Lung (tissue), 12 donors: ENCODE data around the gene GNG11. TPM values are rescaled to one million over a fixed set of nuclear protein-coding genes. Genes with fewer than 3 reads are reported as not detected.
A peak's percentile ranks its signal among the peaks of the same experiment; 100 is the strongest.
"Not testable (repeated sequence)": the region's sequence is repeated elsewhere in the genome, so short reads cannot be mapped to it uniquely, and the experiment has no call there.

Source experiments
- ATAC-seq: fragments of 200-7000 bp; cut with Tn5 transposase; one replicate; pipeline ENCODE4 v1.9.1; 2020; ENCODE audit warnings: moderate number of reproducible peaks; ENCODE audit not compliant: insufficient read depth, low FRiP score
- DNase-seq, 3 donors: peaks; one replicate each; pipeline ENCODE4 v3.0.0-alpha.2; 2013 to 2017
- H3K27ac ChIP-seq, 2 donors: one replicate each; pipeline ENCODE4 v1.5.1; 2013; ENCODE audit warnings: mild to moderate bottlenecking in 2 of 2, moderate library complexity in 2 of 2, control low read depth in 1 of 2, inconsistent platforms in 1 of 2, low read depth in 1 of 2, low read length in 1 of 2
- H3K27me3 ChIP-seq, 3 donors: one replicate each; pipeline ENCODE4 v1.5.1; 2013; ENCODE audit warnings: low read length in 2 of 3; ENCODE audit not compliant: control insufficient read depth in 3 of 3, insufficient read depth in 3 of 3
- H3K36me3 ChIP-seq, 4 donors: one replicate each; pipeline ENCODE4 v1.5.1; 2013; ENCODE audit warnings: low read length in 4 of 4, mild to moderate bottlenecking in 1 of 4, moderate library complexity in 1 of 4; ENCODE audit not compliant: control insufficient read depth in 4 of 4, insufficient read depth in 4 of 4
- H3K4me1 ChIP-seq, 5 donors: one replicate each; pipeline ENCODE4 v1.5.1; 2013; ENCODE audit warnings: low read length in 5 of 5, mild to moderate bottlenecking in 2 of 5, moderate library complexity in 1 of 5; ENCODE audit not compliant: control insufficient read depth in 5 of 5, insufficient read depth in 5 of 5
- H3K4me3 ChIP-seq: one replicate; pipeline ENCODE4 v1.5.1; 2013; ENCODE audit warnings: mild to moderate bottlenecking, control low read depth, moderate library complexity
- H3K9ac ChIP-seq, 2 donors: one replicate each; pipeline ENCODE4 v1.5.1; 2013; ENCODE audit warnings: low read length in 2 of 2, control low read depth in 1 of 2; ENCODE audit not compliant: insufficient read depth in 1 of 2
- H3K9me3 ChIP-seq, 4 donors: one replicate each; pipeline ENCODE4 v1.5.1; 2013; ENCODE audit warnings: low read length in 3 of 4, mild to moderate bottlenecking in 1 of 4, moderate library complexity in 1 of 4; ENCODE audit not compliant: control insufficient read depth in 4 of 4, insufficient read depth in 3 of 4
- CTCF ChIP-seq: IDR thresholded peaks from 2 replicates; pipeline ENCODE4 v1.5.1; 2012; ENCODE audit warnings: mild to moderate bottlenecking; ENCODE audit errors: control extremely low read depth, extremely low read depth
- whole genome bisulfite sequencing, 2 donors: extraction: QIAGEN DNeasy Blood & Tissue Kit; methylation state at CpG; one replicate each; pipeline ENCODE4 v1.1.7; 2013; 5-methylcytosine and 5-hydroxymethylcytosine counted together
- polyA plus RNA-seq, 2 donors: library from polyadenylated mRNA; stranded (reverse); fragments of 200-250 nt; gene quantifications; one replicate each; pipeline ENCODE4 v1.2.1, GENCODE V29; 2013
- total RNA-seq, 2 donors: library from RNA; depleted of rRNA in 1 of 2; stranded (reverse); fragments of >200 nt in 1 of 2; gene quantifications; one replicate each; pipeline ENCODE4 v1.2.1, GENCODE V29; 2014 to 2021
- donor health status: control.
- donor health status: control.
- donor health status: Bipolar disorder and iron deficiency.
- donor health status: healthy.
- donor health status: DM: yes; HTN: yes; CAD: no.

Gene GNG11
- total and polyA plus RNA-seq, 4 donors = 18.4 to 39.0 (median 26.8) TPM

GRCh38 chr7:93913197-93913596 is 8.3 kb upstream of the GNG11 start:
- H3K4me3 ChIP-seq = no peak overlapping the region
- H3K27ac ChIP-seq = no peak overlapping the region
- peaks cover 0 to 5% (median 0%) of the 10 kb centered on the region in 5 donors for H3K4me1 ChIP-seq
- ATAC-seq (no peak), DNase-seq (no peak)
- H3K27me3 ChIP-seq = no peaks in the 10 kb centered on the region
- no peaks in the 10 kb centered on the region for H3K9me3 ChIP-seq
- H3K36me3 ChIP-seq = no peaks in the 10 kb centered on the region
- no peak overlapping the region for H3K9ac ChIP-seq
- no peak for TF ChIP-seq CTCF

- Histone ChIP-seq H3K27ac (no peak overlapping the region), H3K27me3 (no peaks in the 10 kb centered on the region), H3K4me1 (peaks cover 0 to 5% (median 0%) of the 10 kb centered on the region in 5 donors), H3K9me3 (no peaks in the 10 kb centered on the region), H3K9ac (no peak overlapping the region), H3K4me3 (no peak overlapping the region), H3K36me3 (no peaks in the 10 kb centered on the region)
- peak in 1 of 3 donors; percentile 14 for DNase-seq
- WGBS, 2 donors = 47 to 67% methylated on average over 7 of the region's 7 CpGs
- no peak for TF ChIP-seq CTCF
- no peak for ATAC-seq
These were observed 6.9 kb upstream of the GNG11 start for GRCh38 chr7:93914581-93915066.

- 84 to 89% methylated on average over 3 of the region's 3 CpGs for WGBS, 2 donors
- ATAC-seq, DNase-seq, H3K27me3 ChIP-seq, H3K27ac ChIP-seq, H3K36me3 ChIP-seq, H3K4me3 ChIP-seq, H3K4me1 ChIP-seq, H3K9me3 ChIP-seq, H3K9ac ChIP-seq: not testable (repeated sequence)
These were observed 6.2 kb upstream of the GNG11 start for GRCh38 chr7:93915206-93915842.

- not testable (repeated sequence) for H3K4me3 ChIP-seq, H3K36me3 ChIP-seq, H3K9ac ChIP-seq, H3K9me3 ChIP-seq, H3K27ac ChIP-seq, H3K4me1 ChIP-seq, DNase-seq, ATAC-seq, H3K27me3 ChIP-seq
These were observed 5.6 kb upstream of the GNG11 start for GRCh38 chr7:93915888-93916287.

GRCh38 chr7:93916315-93916714 is 5.2 kb upstream of the GNG11 start:
- DNase-seq, H3K27ac ChIP-seq, H3K4me3 ChIP-seq, H3K27me3 ChIP-seq, H3K9ac ChIP-seq, H3K9me3 ChIP-seq, ATAC-seq, H3K36me3 ChIP-seq: not testable (repeated sequence)
- 69 to 82% methylated on average over 4 of the region's 4 CpGs for WGBS, 2 donors
- peaks cover 0 to 12% (median 0%) of the 10 kb centered on the region in 5 donors for H3K4me1 ChIP-seq
